ENCODE data around the gene TACC3.

DNA sequence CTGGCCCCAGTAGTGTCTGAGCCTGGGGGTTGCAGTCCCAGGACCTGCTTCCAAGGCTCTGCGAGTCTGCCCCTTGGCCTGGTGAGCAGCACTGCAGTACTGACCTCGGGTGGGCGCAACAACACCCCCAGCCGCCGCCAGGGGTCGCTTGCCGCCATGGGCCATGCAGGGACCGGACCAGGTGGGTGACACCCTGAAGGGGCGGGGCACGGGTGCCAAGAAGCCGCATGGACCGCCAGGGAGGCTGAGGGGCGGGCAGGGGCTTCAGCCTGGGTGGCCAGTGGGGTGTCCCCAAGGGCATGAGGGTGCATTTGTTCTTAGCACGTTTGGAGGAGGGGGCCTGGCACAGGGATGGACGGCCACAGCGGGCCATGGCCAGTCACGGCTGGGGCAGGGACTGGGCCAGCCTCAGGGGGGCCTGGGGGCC, 25.0 kb downstream of the TACC3 start:
- TF ChIP-seq CTCF (IDR thresholded peaks at IDR 0.05; ENCODE audit: low read depth, low read length, poor library complexity, severe bottlenecking), result peak; percentile 96
- TF ChIP-seq EZH2phosphoT487 (IDR thresholded peaks at IDR 0.05; ENCODE audit: borderline replicate concordance, low read length), result no peak
